Activated B cell treated with CpG ODN at 0.5 μM for 24 hours (primary cell): Measurements from ENCODE around the gene CH25H. TPM values are rescaled to one million over a fixed set of nuclear protein-coding genes. Genes with fewer than 3 reads are reported as not detected.

Source experiments
- ATAC-seq: fragments of 200-7000 bp; cut with Tn5 transposase; one replicate; pipeline ENCODE4 v1.10.0; 2021; ENCODE audit warnings: low read depth, mild to moderate bottlenecking, moderate library complexity
- CTCF ChIA-PET: fragments of 350-600 bp; sonication (Branson Sonifier 250); formaldehyde crosslinking; loops from one replicate; lab custom pipeline; 2021; ENCODE audit warnings: antibody characterized with exemption; lab: Charles Lee
- POLR2A ChIA-PET: fragments of 350-600 bp; sonication (Branson Sonifier 250); formaldehyde crosslinking; loops from one replicate; lab custom pipeline; 2021; ENCODE audit warnings: antibody characterized with exemption; lab: Charles Lee
- DNase-seq: peaks from one replicate; pipeline ENCODE4 v3.0.0; 2022
- H3K27ac Mint-ChIP-seq: one replicate; pipeline ENCODE4 v1.8.0; 2020; ENCODE audit warnings: mixed read lengths
- H3K27me3 Mint-ChIP-seq: one replicate; pipeline ENCODE4 v1.8.0; 2021; ENCODE audit warnings: mixed read lengths
- H3K36me3 Mint-ChIP-seq: one replicate; pipeline ENCODE4 v1.8.0; 2021; ENCODE audit warnings: low read depth, mixed read lengths
- H3K4me1 Mint-ChIP-seq: one replicate; pipeline ENCODE4 v1.8.0; 2021; ENCODE audit warnings: mixed read lengths
- H3K4me3 Mint-ChIP-seq: one replicate; pipeline ENCODE4 v1.8.0; 2020; ENCODE audit warnings: mild to moderate bottlenecking, mixed read lengths
- H3K9me3 Mint-ChIP-seq: one replicate; pipeline ENCODE4 v1.8.0; 2020; ENCODE audit warnings: mixed read lengths
- CTCF ChIP-seq: fragments of 200-600 bp; IDR thresholded peaks from one replicate; pipeline ENCODE4 v1.8.0; 2022; ENCODE audit warnings: antibody characterized with exemption, mild to moderate bottlenecking
- intact Hi-C: fragments of 100-400 bp; cut with micrococcal nuclease; formaldehyde crosslinking; loops from one replicate; pipeline ENCODE4 v1.15.1; 2024
- total RNA-seq: library from RNA; stranded (reverse); gene quantifications from 2 replicates; pipeline ENCODE4 v1.2.3, GENCODE V29; 2022

Gene CH25H
- total RNA-seq, 1 donor from 2014 or later = not detected

GRCh38 chr10:89209718-89210117 is 2.6 kb upstream of the CH25H start:
- Mint-ChIP-seq H3K27me3 (peaks cover 49% of the 10 kb centered on the region), H3K4me3 (peak overlapping the region; percentile 0), H3K36me3 (peaks cover 7% of the 10 kb centered on the region), H3K27ac (no peak overlapping the region), H3K9me3 (no peaks in the 10 kb centered on the region), H3K4me1 (peaks cover 29% of the 10 kb centered on the region)
- ChIA-PET CTCF (interaction anchor here (2.6 to 3.7 kb wide), 2 partner anchors 180 to 276 kb away, joined by 12 to 18 read pairs; no protein-coding TSS in a partner anchor), POLR2A (no interaction called here)
- DNase-seq (no peak), ATAC-seq (no peak)
- intact Hi-C loops = loop anchor here (5.0 to 10.0 kb wide), 2 partner anchors 522 to 645 kb away; no protein-coding TSS in a partner anchor
- no peak for TF ChIP-seq CTCF

- DNase-seq = peak; percentile 36
- TF ChIP-seq CTCF = no peak
- POLR2A ChIA-PET = no interaction called here
- CTCF ChIA-PET = interaction anchor here (0.7 to 3.6 kb wide), 9 partner anchors 8 to 431 kb away, joined by 3 to 17 read pairs (median 7); no protein-coding TSS in a partner anchor
- Mint-ChIP-seq H3K4me3 (peak overlapping the region; percentile 83), H3K36me3 (no peaks in the 10 kb centered on the region), H3K27ac (no peak overlapping the region), H3K27me3 (peaks cover 49% of the 10 kb centered on the region), H3K9me3 (no peaks in the 10 kb centered on the region), H3K4me1 (peaks cover 27% of the 10 kb centered on the region)
- intact Hi-C loops = loop anchor here (5.0 kb wide), 1 partner anchor 521 kb away; no protein-coding TSS in a partner anchor
- ATAC-seq = peak; percentile 35
Measured at GRCh38 chr10:89207801-89208551, 859 bp upstream of the CH25H start.

GRCh38 chr10:89206402-89207180 is 526 bp downstream of the CH25H start:
- Mint-ChIP-seq H3K27ac (no peak overlapping the region), H3K36me3 (no peaks in the 10 kb centered on the region), H3K4me1 (peaks cover 27% of the 10 kb centered on the region), H3K4me3 (peak overlapping the region; percentile 83), H3K27me3 (peaks cover 44% of the 10 kb centered on the region), H3K9me3 (no peaks in the 10 kb centered on the region)
- ATAC-seq (peak; percentile 28), DNase-seq (peak; percentile 40)
- no peak for TF ChIP-seq CTCF
- POLR2A ChIA-PET = interaction anchor here (0.6 kb wide), 1 partner anchor 1384 kb away, joined by 3 read pairs; no protein-coding TSS in a partner anchor
- CTCF ChIA-PET = interaction anchor here (1.6 to 3.6 kb wide), 6 partner anchors 10 to 370 kb away, joined by 3 to 17 read pairs (median 10); no protein-coding TSS in a partner anchor
- intact Hi-C loops = loop anchor here (5.0 kb wide), 1 partner anchor 519 kb away; no protein-coding TSS in a partner anchor

- intact Hi-C loops = loop anchor here (5.0 kb wide), 1 partner anchor 517 kb away; no protein-coding TSS in a partner anchor
- peaks cover 26% of the 10 kb centered on the region for H3K27me3 Mint-ChIP-seq
- no peak overlapping the region for H3K27ac Mint-ChIP-seq
- ChIA-PET CTCF (interaction anchor here (1.0 to 1.5 kb wide), 3 partner anchors 10 to 270 kb away, joined by 3 to 4 read pairs (median 3); no protein-coding TSS in a partner anchor), POLR2A (no interaction called here)
- peaks cover 23% of the 10 kb centered on the region for H3K4me1 Mint-ChIP-seq
- H3K9me3 Mint-ChIP-seq = no peaks in the 10 kb centered on the region
- H3K4me3 Mint-ChIP-seq = no peak overlapping the region
- TF ChIP-seq CTCF = no peak
- ATAC-seq (no peak), DNase-seq (no peak)
- no peaks in the 10 kb centered on the region for H3K36me3 Mint-ChIP-seq
Measured at GRCh38 chr10:89204621-89205185, 2.4 kb downstream of the CH25H start.
